ENCODE results near the gene UBTF.
A peak's percentile ranks its signal among the peaks of the same experiment; 100 is the strongest.

The UBTF gene

DNA sequence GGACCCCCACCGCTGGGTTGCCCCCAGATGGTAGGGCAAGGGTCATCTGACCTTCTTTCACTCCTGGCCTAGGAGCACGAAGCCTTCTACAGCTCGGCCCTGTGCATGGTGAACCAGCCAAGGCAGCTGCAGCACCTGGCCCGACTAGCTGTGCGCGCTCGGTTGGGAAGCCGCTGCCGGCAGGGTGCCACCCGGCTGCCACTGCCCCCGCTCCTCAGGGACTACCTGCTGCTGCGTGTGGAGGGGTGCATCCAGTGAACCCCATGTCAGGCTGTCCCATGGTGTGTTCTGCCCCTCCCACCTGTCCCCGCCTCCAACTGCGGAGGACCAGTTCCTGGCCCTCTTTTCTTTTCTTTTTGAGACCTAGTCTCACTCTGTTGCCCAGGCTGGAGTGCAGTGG is 41.3 kb downstream of the UBTF start:
- H3K4me1 Mint-ChIP-seq = peaks cover 15% of the 10 kb centered on the region
- no peak overlapping the region for H3K4me3 Mint-ChIP-seq
- no peak overlapping the region for H3K27ac Mint-ChIP-seq
- H3K9me3 Mint-ChIP-seq = no peaks in the 10 kb centered on the region
- no peaks in the 10 kb centered on the region for H3K27me3 Mint-ChIP-seq
- H3K36me3 Mint-ChIP-seq = peaks cover 5% of the 10 kb centered on the region

DNA sequence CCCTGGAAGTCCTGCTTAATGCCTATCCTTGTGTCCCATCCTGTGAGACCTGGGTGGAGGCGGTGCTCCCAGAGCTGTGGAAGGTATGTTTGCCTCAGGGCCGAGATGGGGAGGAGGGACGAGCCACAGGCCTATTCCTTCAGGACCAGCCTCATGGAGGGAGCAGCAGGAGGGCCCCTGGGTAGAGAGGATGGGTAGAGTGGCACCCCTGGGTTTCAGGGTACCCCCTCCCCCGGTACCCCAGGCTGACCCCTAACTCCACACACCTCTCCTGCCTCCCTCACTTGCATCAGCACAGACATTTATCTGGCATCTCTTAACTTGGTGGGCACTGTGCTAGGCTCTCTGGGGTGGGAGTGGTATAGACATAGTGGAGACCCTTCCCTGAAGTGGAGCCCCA is 41.8 kb downstream of the UBTF start:
- H3K36me3 Mint-ChIP-seq = peaks cover 5% of the 10 kb centered on the region
- H3K4me3 Mint-ChIP-seq = no peak overlapping the region
- no peaks in the 10 kb centered on the region for H3K9me3 Mint-ChIP-seq
- H3K4me1 Mint-ChIP-seq = peaks cover 14% of the 10 kb centered on the region
- no peaks in the 10 kb centered on the region for H3K27me3 Mint-ChIP-seq
- no peak overlapping the region for H3K27ac Mint-ChIP-seq

DNA sequence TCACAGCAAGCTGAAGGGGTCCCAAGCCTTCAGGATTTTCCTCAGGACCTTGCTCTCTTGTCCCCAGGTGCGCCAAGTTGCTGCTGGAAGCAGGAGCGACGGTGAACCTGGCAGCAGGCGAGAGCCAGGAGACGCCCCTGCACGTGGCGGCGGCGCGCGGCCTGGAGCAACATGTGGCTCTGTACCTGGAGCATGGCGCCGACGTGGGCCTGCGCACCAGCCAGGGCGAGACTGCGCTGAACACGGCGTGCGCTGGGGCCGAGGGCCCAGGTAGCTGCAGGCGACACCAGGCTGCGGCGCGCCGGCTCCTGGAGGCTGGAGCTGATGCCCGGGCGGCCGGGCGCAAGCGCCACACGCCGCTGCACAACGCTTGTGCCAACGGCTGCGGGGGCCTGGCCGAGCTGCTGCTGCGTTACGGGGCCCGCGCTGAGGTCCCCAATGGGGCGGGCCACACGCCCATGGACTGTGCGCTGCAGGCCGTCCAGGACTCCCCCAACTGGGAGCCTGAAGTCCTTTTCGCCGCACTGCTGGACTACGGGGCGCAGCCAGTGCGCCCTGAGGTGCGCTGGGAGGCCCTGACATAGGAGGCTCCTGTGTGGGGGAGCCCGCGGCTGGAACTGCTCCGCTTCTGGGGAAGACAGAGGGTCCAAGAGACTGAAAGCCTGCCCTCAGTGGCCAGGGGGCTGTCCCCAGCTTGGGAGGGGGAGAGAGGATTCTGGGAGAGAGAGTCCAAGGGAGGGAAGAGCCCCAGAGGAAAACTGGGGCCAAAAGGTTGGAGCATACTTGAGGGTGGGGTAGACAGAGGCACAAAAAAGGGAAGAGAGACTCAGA is 42.6 kb downstream of the UBTF start:
- Mint-ChIP-seq H3K27ac (peak overlapping the region; percentile 17), H3K36me3 (peaks cover 5% of the 10 kb centered on the region), H3K9me3 (no peaks in the 10 kb centered on the region), H3K27me3 (no peaks in the 10 kb centered on the region), H3K4me3 (no peak overlapping the region), H3K4me1 (peaks cover 7% of the 10 kb centered on the region)

DNA sequence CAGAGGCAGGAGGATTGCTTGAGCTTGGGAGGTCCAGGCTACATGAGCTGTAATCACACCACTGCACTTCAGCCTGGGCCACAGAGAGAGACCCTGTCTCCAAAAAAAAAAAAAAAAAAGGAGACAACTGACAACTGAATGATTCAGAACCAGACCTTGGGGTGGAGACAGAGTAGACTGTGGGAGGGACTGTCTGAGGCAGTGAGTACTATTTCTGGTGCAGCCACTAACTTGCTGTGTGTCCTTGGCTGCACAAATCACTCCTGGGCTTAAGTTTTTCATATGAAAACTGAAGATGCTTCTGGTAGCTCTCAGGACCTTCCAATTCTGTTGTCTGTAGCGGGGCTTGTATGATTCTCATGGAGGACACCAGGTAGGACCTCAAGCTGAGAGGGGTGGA is 43.2 kb downstream of the UBTF start:
- H3K4me3 Mint-ChIP-seq = no peak overlapping the region

DNA sequence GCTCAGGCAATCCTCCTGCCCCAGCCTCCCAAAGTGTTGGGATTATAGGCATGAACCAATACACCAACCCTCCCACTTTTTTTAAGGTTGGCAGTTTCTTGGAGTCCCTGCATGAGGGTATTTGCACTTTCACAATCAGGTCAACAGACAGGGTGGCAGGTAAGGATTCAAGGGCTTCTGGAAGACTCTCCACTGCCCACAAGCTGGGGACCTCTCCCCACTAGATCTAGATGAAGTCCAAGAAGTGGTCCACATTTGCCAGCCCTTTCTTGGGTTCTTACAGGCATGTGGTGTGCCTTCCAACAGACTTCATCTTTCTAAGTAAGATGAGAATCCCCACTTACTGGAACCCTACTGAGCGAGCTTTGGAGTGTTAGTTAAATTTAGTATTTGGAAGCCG is 45.0 kb downstream of the UBTF start:
- H3K27ac Mint-ChIP-seq = no peak overlapping the region
- H3K4me3 Mint-ChIP-seq = no peak overlapping the region
- no peaks in the 10 kb centered on the region for H3K27me3 Mint-ChIP-seq
- H3K36me3 Mint-ChIP-seq = peaks cover 3% of the 10 kb centered on the region
- peaks cover 4% of the 10 kb centered on the region for H3K4me1 Mint-ChIP-seq
- H3K9me3 Mint-ChIP-seq = no peaks in the 10 kb centered on the region

More for the DNA sequence above, 43.2 kb downstream of the UBTF start:
- Mint-ChIP-seq H3K27me3 (no peaks in the 10 kb centered on the region), H3K9me3 (no peaks in the 10 kb centered on the region), H3K4me1 (peaks cover 4% of the 10 kb centered on the region), H3K36me3 (peaks cover 3% of the 10 kb centered on the region), H3K27ac (no peak overlapping the region)

DNA sequence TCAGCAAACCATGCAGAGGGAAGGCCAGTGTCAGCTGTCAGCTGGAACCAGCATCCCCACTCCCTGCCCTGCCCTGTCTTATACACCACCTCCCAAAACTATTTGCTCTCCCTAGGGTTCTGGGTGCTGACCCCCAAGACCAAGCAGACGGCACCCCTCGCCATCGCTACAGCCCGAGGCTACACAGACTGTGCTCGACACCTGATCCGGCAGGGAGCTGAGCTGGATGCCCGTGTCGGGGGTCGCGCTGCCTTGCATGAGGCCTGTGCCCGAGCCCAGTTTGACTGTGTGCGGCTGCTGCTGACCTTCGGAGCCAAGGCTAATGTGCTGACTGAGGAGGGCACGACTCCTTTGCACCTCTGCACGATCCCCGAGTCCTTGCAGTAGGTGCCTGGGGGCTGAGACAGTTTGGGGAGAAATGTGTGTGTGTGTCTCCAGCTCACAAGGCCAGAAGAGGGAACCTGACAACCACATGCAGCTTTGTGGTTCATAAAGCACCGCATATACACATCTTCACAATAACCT is 47.5 kb downstream of the UBTF start:
- Mint-ChIP-seq H3K27ac (no peak overlapping the region), H3K36me3 (no peaks in the 10 kb centered on the region), H3K27me3 (no peaks in the 10 kb centered on the region), H3K9me3 (no peaks in the 10 kb centered on the region), H3K4me3 (no peak overlapping the region), H3K4me1 (peaks cover 12% of the 10 kb centered on the region)

DNA sequence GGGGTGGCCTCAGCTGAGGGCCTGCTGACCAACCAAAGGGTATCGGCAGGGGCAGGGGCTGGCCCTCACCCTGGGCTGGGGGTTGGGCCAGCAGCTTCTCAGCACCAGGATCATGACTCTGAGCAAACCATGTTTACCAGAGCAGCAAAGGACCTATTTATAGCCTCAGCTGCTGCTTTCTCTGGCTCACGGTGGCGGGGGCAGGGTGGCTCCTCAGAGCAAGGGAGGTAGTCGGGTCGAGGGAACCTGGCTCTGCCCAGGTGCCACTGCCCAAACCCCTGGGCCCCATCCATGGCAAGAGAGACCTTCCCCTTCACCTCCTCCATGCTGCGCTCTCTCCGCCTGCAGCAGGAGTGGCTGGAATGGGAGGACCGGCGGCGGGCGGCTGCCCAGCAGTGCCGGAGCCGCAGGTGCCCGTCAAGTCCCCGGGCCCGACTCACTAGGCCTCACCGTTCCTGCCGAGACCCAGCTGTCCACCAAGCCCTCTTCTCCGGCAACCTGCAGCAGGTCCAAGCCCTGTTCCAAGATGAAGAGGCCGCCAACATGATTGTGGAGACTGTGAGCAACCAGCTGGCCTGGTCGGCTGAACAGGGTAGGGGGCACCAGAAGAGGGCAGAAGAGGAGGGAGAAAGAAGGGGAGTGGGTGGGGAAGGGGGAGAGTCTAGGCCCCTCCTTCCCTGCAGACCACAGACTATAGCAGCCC is 48.8 kb downstream of the UBTF start, which contains the start of gene ASB16:
TSS of gene ASB16 (plus strand) at position 206 of the 703 bp plus-strand sequence. CDS start at position 292, 86 bp downstream.
- no peaks in the 10 kb centered on the region for H3K27me3 Mint-ChIP-seq
- no peaks in the 10 kb centered on the region for H3K36me3 Mint-ChIP-seq
- H3K4me3 Mint-ChIP-seq = no peak within 1 kb of the TSS
- H3K4me1 Mint-ChIP-seq = peaks cover 12% of the 10 kb centered on the region
- no peaks in the 10 kb centered on the region for H3K9me3 Mint-ChIP-seq
- no peak within 1 kb of the TSS for H3K27ac Mint-ChIP-seq

DNA sequence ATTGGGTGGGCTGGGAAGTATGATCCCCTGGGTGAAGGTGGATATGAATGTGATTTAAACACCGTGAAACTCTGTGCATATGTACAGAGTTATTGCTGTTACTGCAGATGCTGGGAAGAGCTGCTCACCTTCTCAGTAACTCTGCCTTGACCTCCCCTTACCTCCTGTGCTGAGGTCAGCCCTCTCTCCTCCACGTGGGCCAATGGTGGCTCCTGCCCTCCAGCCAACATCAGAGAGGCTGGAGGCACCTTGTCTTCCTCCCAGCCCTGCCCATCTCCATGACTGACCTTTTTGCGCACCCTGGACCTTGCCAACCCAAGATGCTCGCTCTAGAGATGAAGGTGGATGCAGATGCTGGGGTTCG is 49.4 kb downstream of the UBTF start:
- H3K9me3 Mint-ChIP-seq = no peaks in the 10 kb centered on the region
- H3K36me3 Mint-ChIP-seq = no peaks in the 10 kb centered on the region
- H3K4me3 Mint-ChIP-seq = no peak overlapping the region
- H3K27me3 Mint-ChIP-seq = no peaks in the 10 kb centered on the region
- H3K27ac Mint-ChIP-seq = no peak overlapping the region
- peaks cover 12% of the 10 kb centered on the region for H3K4me1 Mint-ChIP-seq

DNA sequence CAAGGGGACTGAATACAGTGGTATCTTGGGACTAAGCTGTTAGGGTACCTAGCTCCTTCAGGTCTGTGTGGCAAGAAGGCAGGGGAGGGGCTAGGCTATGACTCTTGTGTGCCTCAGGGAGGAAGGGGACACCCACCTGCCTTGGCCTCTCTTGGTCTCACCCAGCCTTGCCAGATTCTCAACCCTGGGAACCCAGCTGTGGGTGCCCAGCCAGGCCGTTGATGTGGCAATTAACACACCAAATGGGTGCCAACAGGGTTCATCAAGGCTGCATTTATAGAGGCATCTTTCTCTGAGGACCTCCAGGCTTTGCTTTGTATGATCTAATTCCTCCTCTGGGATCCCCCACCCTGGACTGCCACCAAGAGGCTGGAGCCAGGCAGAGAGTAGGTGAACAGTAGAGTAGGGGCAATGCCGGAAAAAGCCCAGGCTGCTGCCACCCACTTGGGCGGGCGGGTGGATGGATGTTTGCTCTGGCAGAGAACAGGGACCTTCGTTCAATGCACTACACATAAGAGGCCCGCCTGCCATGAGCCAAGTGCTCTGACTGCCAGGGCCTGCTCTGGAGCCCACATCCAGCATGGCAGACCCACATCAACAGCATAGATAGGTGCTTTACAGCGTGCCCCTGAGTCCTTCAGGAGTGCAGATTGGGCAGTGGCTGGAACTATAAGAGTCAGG is 52.2 kb downstream of the UBTF start:
- H3K27ac Mint-ChIP-seq = no peak overlapping the region

DNA sequence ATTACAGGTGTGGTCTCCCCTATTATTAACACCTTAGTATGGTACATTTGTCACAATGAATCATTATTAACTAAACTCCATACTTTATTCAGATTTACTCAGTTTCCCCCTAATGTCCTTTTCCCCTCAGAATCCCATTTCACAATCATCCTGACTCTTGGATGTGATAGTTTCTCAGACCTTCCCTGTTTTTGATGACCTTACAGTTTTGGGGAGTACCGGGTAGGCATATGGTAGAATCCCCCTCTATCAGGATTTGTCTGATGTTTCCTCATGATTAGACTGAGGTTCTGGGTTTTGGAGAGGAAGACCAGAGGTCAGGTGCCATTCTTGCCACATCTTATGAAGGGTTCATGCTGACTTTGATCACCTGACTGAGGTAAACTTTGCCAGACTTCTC is 55.0 kb downstream of the UBTF start:
- Mint-ChIP-seq H3K4me1 (peaks cover 12% of the 10 kb centered on the region), H3K4me3 (no peak overlapping the region), H3K36me3 (no peaks in the 10 kb centered on the region), H3K27me3 (no peaks in the 10 kb centered on the region), H3K9me3 (no peaks in the 10 kb centered on the region), H3K27ac (no peak overlapping the region)

More for the DNA sequence above, 52.2 kb downstream of the UBTF start:
- no peaks in the 10 kb centered on the region for H3K9me3 Mint-ChIP-seq
- no peaks in the 10 kb centered on the region for H3K27me3 Mint-ChIP-seq
- H3K36me3 Mint-ChIP-seq = no peaks in the 10 kb centered on the region
- H3K4me1 Mint-ChIP-seq = peaks cover 12% of the 10 kb centered on the region
- H3K4me3 Mint-ChIP-seq = no peak overlapping the region

DNA sequence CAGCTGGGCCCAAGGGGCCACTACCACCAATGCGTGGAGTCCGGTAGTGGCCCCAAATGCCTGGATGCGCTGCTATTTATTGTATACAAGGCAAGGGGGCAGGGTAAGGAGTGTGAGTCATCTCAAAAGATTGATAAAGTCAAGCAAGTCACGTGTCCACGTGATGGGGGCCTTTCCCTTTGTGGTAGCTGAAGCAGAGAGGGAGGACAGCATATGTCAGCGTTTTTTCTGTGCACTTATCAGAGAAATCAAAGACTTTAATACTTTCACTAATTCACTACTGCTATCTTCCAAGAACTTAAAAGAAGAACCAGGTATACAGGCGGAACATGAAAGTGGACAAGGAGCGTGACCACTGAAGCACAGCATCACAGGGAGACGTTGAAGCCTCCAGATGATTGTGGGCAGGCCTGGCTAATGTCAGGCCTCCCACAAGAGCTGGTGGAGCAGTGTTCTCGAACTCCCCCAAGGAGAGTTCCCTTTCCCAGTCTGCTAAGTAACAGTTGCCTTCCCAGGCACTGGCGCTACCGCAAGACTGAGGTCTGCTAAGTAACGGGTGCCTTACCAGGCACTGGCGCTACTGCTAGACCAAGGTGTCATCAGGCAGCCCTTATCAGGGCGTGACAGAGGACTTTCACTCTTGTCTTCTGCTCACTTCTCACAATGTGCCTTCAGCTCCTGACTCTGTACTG is 59.8 kb downstream of the UBTF start:
- Mint-ChIP-seq H3K9me3 (no peaks in the 10 kb centered on the region), H3K36me3 (no peaks in the 10 kb centered on the region), H3K27me3 (no peaks in the 10 kb centered on the region), H3K4me3 (no peak overlapping the region), H3K4me1 (no peaks in the 10 kb centered on the region), H3K27ac (no peak overlapping the region)

DNA sequence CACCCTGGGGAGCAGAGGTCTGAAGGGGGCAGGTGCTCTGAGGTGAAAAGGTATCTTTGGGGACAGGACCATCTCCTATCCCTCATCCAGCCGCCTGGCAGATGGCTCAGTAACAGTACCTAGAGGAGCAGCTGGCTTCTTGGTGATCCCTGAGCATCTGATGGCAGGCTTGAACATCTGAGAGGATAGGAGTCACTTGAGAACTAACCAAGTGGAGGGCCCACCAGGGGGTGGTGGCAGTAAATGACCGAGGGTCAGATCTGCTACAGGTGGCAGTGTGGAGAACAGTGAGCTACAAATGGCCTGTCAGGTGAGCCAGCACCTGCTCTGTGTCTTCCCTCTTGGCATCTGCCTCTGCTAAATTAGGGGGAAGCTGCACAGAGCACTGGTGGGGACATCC is 64.0 kb downstream of the UBTF start:
- Mint-ChIP-seq H3K4me3 (no peak overlapping the region), H3K9me3 (no peaks in the 10 kb centered on the region), H3K27me3 (no peaks in the 10 kb centered on the region), H3K36me3 (no peaks in the 10 kb centered on the region), H3K4me1 (no peaks in the 10 kb centered on the region), H3K27ac (no peak overlapping the region)
